ENCODE results near the gene MZF1.

- TF ChIP-seq JUND (IDR thresholded peaks at IDR 0.05) (no peak), TAF1 (conservative IDR thresholded peaks at IDR 0.05) (no peak), CTCF (IDR thresholded peaks at IDR 0.05; ENCODE audit: low read depth, low read length, missing input control) (no peak), NR2F2 (IDR thresholded peaks at IDR 0.05) (no peak), RAD21 (IDR thresholded peaks at IDR 0.05) (no peak), REST (IDR thresholded peaks at IDR 0.05) (no peak), SP1 (IDR thresholded peaks at IDR 0.05) (no peak), YY1 (IDR thresholded peaks at IDR 0.05) (no peak), ATF3 (IDR thresholded peaks at IDR 0.05) (no peak), RXRA (IDR thresholded peaks at IDR 0.05) (no peak), MAX (IDR thresholded peaks at IDR 0.05) (no peak), GABPA (IDR thresholded peaks at IDR 0.05 in 1 of 2, conservative IDR thresholded peaks at IDR 0.05 in 1 of 2) (no peak)
Observed at GRCh38 chr19:58568453-58569130, 4.5 kb downstream of the MZF1 start.
